Loucy (cell line): ENCODE results near the gene NBAS.

Source experiments
- EZH2phosphoT487 ChIP-seq: fragments of 200-600 bp; IDR thresholded peaks from 2 replicates; pipeline ENCODE4 v1.6.1; 2018; ENCODE audit warnings: antibody characterized with exemption, mild to moderate bottlenecking, moderate library complexity, borderline replicate concordance
- TF ChIP-seq, protein P1 (sequence below): fragments of 200-600 bp; sonication (generic); conservative IDR thresholded peaks from 2 replicates; pipeline ENCODE4 v1.5.1; 2014; ENCODE audit warnings: mild to moderate bottlenecking, antibody characterized with exemption, low read length

DNA sequence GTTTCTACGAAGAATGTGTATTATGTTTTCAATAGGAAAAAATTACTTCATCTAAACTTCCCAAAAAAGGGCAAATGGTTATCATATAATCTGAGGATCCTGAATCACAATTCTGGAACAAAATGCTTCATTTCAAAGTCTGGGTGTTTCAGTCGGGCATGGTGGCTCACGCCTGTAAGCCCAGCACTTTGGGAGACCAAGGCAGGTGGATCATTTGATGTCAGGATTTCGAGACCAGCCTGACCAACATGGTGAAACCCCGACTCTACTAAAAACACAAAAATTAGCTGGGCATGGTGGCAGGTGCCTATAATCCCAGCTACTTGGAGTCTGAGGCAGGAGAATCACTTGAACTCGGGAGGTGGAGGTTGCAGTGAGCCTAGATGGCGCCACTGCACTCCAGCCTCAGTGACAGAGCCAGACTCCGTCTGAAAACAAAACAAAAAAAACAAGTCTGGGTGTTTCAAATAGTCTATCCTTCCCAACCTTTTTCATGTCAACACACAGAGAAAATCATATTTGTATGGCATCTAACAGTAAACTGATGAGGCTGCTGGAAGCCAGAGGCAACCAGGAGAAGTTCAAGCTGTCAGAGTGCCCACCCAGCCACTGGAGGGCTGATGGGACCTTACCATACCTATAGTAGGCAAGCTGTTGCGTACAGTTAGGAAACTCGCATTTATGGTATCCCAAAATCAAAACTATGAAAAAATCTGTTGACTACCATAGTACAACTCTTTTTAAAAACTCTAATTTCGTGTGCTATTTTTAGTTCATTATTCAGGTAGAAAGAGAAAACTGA, 14.6 kb downstream of the NBAS start:
- TF ChIP-seq, protein P1, sequence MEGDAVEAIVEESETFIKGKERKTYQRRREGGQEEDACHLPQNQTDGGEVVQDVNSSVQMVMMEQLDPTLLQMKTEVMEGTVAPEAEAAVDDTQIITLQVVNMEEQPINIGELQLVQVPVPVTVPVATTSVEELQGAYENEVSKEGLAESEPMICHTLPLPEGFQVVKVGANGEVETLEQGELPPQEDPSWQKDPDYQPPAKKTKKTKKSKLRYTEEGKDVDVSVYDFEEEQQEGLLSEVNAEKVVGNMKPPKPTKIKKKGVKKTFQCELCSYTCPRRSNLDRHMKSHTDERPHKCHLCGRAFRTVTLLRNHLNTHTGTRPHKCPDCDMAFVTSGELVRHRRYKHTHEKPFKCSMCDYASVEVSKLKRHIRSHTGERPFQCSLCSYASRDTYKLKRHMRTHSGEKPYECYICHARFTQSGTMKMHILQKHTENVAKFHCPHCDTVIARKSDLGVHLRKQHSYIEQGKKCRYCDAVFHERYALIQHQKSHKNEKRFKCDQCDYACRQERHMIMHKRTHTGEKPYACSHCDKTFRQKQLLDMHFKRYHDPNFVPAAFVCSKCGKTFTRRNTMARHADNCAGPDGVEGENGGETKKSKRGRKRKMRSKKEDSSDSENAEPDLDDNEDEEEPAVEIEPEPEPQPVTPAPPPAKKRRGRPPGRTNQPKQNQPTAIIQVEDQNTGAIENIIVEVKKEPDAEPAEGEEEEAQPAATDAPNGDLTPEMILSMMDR, result peak; percentile 72
- no peak for TF ChIP-seq EZH2phosphoT487
